Tibial nerve (tissue), 4 donors: ENCODE data around the gene UHRF2.

Experiments used
- CTCF ChIP-seq, 5 experiments: fragments of 200-600 bp in 3 of 5; fragments of 450-650 bp in 2 of 5; sonication (generic) in 3 of 5; IDR thresholded peaks; one replicate each; pipeline ENCODE4 v1.5.1; 2016 to 2019; ENCODE audit warnings: antibody characterized with exemption in 5 of 5, mild to moderate bottlenecking in 3 of 5, moderate library complexity in 2 of 5
- EP300 ChIP-seq, 2 donors: sonication (generic); formaldehyde crosslinking; IDR thresholded peaks; one replicate each; pipeline ENCODE4 v1.6.1; 2017; ENCODE audit warnings: antibody characterized with exemption in 2 of 2, mild to moderate bottlenecking in 1 of 2
- POLR2A ChIP-seq, 2 donors: fragments of 450-650 bp; IDR thresholded peaks; one replicate each; pipeline ENCODE4 v1.6.1; 2017; ENCODE audit warnings: antibody characterized with exemption in 2 of 2, mild to moderate bottlenecking in 2 of 2, moderate library complexity in 2 of 2

GRCh38 chr9:6368831-6369230 lies 44.2 kb upstream of the UHRF2 start:
- no peak for TF ChIP-seq CTCF (IDR thresholded peaks at IDR 0.05)
- TF ChIP-seq POLR2A (IDR thresholded peaks at IDR 0.05): no peak
- TF ChIP-seq EP300 (IDR thresholded peaks at IDR 0.05): no peak
